IPS-18a (cell line): ENCODE data around the gene ATF6.

Source experiments
- H3K27ac ChIP-seq: one replicate; pipeline ENCODE4 v1.5.1; 2013; ENCODE audit warnings: low read length
- H3K27me3 ChIP-seq: one replicate; pipeline ENCODE4 v1.6.1; 2013; ENCODE audit warnings: mild to moderate bottlenecking, low read length; ENCODE audit not compliant: control insufficient read depth, insufficient read depth
- H3K36me3 ChIP-seq: one replicate; pipeline ENCODE4 v1.6.1; 2013; ENCODE audit warnings: low read depth, low read length; ENCODE audit not compliant: control insufficient read depth
- H3K4me1 ChIP-seq: one replicate; pipeline ENCODE4 v1.6.1; 2013; ENCODE audit warnings: low read depth, low read length; ENCODE audit not compliant: control insufficient read depth
- H3K4me3 ChIP-seq: one replicate; pipeline ENCODE4 v1.5.1; 2013; ENCODE audit warnings: low read length
- H3K9ac ChIP-seq: one replicate; pipeline ENCODE4 v1.6.1; 2013; ENCODE audit warnings: mild to moderate bottlenecking, low read length, moderate library complexity
- H3K9me3 ChIP-seq: one replicate; pipeline ENCODE4 v1.6.1; 2013; ENCODE audit warnings: low read depth, low read length; ENCODE audit not compliant: control insufficient read depth

ATF6 gene

DNA sequence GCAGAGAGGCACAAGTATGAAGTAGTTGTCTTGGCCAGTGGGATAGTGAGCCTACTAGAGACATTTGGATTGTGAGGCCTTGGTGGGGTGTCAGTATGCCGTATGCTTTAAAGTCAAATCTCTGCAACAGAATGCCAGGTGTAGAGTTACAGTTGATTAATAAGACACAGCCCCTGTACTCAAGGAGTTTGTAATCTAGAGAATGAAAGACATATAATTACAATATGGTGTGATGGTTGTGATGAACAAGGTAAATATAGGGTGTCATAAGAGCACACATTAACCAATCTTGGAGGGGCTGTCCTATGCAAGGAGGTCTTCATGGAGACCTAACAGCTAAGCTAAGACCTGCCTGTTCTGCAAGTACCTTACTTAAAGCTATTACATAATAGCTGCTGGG is 113.1 kb downstream of the ATF6 start:
- Histone ChIP-seq H3K36me3 (no peaks in the 10 kb centered on the region), H3K9me3 (no peaks in the 10 kb centered on the region), H3K4me3 (no peak overlapping the region), H3K4me1 (no peaks in the 10 kb centered on the region), H3K27me3 (no peaks in the 10 kb centered on the region), H3K9ac (no peak overlapping the region), H3K27ac (no peak overlapping the region)

DNA sequence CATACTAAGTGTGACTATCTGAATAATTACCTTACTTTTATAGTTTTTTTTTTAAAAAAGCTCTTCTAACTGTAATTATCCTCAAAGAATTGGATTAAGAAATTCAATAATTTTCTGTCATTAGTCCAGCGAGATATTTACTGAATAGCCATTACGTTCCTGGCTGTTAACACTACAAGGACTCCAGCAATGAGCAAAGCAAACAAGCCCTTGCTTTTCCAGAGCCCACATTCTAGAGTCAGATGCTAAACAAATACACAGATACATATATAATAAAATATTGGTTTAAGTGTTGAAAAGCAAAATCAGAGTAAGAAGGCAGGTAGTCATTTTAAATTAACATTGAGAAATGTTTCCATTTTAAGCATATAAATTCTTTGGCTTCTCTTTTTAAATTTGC is 118.4 kb downstream of the ATF6 start:
- H3K9ac ChIP-seq, result no peak overlapping the region
- no peaks in the 10 kb centered on the region for H3K4me1 ChIP-seq
- no peaks in the 10 kb centered on the region for H3K36me3 ChIP-seq
- H3K27me3 ChIP-seq, result no peaks in the 10 kb centered on the region
- no peaks in the 10 kb centered on the region for H3K9me3 ChIP-seq
- no peak overlapping the region for H3K27ac ChIP-seq
- no peak overlapping the region for H3K4me3 ChIP-seq

DNA sequence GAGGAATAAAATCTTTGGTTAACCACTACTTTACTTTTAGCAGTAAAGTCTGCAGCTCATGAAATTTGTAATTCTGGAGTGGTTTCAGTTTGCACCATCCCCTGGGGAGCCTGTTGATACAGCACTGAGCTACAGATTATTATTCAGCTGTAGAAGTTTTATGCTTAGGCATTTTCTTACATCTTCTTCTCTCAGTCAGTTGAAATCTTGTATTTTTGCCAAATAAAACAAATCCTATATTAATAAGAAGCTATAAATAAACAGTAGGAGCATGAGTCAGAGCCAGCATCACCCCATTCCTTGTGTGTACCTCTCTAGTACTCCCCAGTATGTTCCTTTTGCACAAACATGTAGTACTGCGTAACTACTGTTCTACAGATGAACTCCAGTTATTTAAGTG is 118.9 kb downstream of the ATF6 start:
- no peak overlapping the region for H3K4me3 ChIP-seq
- H3K27me3 ChIP-seq, result no peaks in the 10 kb centered on the region
- no peaks in the 10 kb centered on the region for H3K36me3 ChIP-seq
- no peaks in the 10 kb centered on the region for H3K4me1 ChIP-seq
- no peak overlapping the region for H3K9ac ChIP-seq
- H3K27ac ChIP-seq, result no peak overlapping the region
- no peaks in the 10 kb centered on the region for H3K9me3 ChIP-seq

DNA sequence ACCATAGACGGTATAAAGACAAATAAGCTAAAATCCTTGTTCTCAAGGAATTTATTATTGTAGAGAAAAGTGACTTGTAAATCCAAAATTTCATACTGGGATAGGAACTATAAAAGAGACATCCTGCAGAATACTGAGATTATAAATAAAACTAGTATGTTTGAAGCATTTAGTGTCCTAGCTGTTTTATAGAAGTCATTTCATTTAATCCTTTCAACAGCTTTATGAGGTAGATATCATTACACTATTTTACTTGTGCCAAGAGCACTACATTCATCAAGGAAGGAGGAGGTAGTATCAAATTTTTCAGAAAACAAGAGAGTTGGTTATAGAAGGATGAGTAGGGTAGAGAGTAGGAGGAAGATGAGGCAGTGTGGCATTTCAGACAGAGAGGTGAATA is 119.6 kb downstream of the ATF6 start:
- H3K9me3 ChIP-seq, result no peaks in the 10 kb centered on the region
- no peaks in the 10 kb centered on the region for H3K36me3 ChIP-seq
- H3K27me3 ChIP-seq, result no peaks in the 10 kb centered on the region
- H3K9ac ChIP-seq, result no peak overlapping the region
- no peak overlapping the region for H3K27ac ChIP-seq
- no peak overlapping the region for H3K4me3 ChIP-seq
- no peaks in the 10 kb centered on the region for H3K4me1 ChIP-seq

DNA sequence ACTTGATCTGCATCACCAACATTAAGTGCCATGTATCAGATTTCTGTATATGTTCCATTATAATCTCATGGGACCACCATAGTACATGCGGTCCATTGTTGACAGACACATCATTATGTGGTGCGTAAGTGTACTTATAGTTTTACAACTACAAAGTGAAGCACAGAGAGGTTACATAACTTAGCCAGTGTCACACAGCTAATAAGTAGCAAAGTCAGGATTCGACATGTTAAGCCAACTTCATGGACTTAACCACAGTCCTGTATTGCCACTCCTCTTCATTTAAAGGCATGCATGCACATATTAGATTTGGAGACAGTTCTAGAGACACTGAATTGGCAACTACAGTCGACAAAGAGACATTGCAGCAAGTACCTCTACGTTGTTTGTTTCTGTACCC is 120.5 kb downstream of the ATF6 start:
- H3K36me3 ChIP-seq, result no peaks in the 10 kb centered on the region
- no peak overlapping the region for H3K27ac ChIP-seq
- no peaks in the 10 kb centered on the region for H3K4me1 ChIP-seq
- H3K9ac ChIP-seq, result no peak overlapping the region
- no peaks in the 10 kb centered on the region for H3K9me3 ChIP-seq
- no peak overlapping the region for H3K4me3 ChIP-seq
- no peaks in the 10 kb centered on the region for H3K27me3 ChIP-seq

DNA sequence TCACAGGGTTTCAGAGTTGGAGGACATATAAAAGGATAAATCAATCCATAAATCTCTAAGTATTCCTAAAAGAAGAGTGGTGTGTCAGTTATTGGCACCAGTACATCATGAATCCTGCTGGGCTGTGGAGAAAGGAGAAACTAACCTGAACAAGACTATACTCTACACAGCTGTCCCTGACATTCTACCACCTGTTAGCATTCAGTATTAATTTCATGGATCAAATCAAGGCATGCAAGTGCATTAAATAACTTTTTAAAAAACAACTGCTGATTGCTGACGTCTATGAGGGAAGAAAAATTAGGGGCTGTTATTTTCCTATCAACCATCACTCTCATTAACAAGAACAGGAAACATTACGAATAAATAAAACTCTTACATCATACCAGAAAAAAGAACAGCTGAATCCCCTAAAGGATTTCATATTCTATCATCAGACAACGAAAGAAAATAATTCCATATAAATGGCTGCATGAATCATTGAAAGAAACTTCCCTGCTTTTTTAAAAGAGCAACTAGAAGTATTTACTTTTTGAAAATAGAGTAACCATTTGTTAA is 121.7 kb downstream of the ATF6 start:
- Histone ChIP-seq H3K9ac (no peak overlapping the region), H3K27me3 (no peaks in the 10 kb centered on the region), H3K4me1 (no peaks in the 10 kb centered on the region), H3K27ac (no peak overlapping the region), H3K36me3 (no peaks in the 10 kb centered on the region), H3K4me3 (no peak overlapping the region), H3K9me3 (no peaks in the 10 kb centered on the region)

DNA sequence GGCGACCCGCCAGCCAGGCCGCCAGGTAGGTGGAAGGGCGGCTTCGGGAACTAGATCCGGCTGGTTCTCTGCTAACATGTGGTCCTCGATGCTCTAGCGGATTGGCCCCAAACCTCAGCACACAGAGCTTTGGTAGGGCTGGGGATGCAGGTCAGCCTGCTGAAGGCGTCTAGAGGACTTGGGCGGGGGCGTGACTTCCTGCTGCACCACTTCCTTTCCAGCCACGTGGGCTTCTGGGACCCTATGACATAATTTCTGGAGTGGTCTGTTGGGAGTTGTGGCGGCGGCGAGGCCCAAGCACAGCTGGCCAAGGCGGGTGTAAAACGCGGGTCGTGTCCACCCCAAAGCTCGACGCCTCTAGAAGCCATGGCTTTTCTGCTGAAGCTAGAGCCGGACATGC is 124.5 kb downstream of the ATF6 start:
- no peaks in the 10 kb centered on the region for H3K36me3 ChIP-seq

DNA sequence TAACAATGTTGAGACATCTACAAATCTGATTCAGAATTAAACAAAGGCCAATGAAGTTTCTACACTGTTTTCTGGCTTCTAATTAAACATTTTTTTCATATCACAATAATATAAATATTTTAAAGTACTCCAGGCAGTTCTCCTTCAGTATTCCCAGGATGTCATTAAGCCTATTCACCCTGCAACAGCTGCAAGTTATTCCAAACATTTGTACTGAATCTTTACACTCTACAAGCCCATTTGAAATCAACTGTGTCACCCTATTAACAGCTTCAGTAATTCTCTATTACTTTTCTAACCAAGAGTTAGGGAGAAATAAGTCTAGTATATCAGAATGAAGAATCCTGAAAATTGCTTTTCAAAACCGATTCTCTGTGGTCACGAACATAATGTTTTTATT is 133.0 kb downstream of the ATF6 start:
- no peak overlapping the region for H3K27ac ChIP-seq

More for the DNA sequence above, 124.5 kb downstream of the ATF6 start:
- no peak overlapping the region for H3K9ac ChIP-seq
- H3K27ac ChIP-seq, result no peak overlapping the region
- H3K4me3 ChIP-seq, result no peak overlapping the region
- no peaks in the 10 kb centered on the region for H3K27me3 ChIP-seq
- H3K9me3 ChIP-seq, result no peaks in the 10 kb centered on the region
- H3K4me1 ChIP-seq, result no peaks in the 10 kb centered on the region

DNA sequence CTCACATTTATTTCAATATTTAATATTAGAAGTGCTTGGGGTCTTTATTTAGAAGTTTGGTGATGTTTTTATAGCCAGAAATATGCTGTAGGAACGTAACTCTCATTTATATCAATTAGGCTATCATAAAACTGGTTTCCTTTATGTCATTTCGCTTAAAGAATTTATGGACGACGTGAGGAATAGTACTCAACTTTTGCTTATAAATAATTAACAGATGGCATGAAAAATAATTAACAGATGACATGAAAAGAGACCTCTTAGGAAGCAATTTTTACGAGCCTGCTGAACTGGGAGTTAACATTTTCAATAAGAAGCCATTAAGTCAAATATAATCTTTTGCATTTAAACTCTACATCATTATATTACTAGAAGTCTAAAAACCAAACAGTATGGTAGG is 134.0 kb downstream of the ATF6 start:
- no peak overlapping the region for H3K4me3 ChIP-seq
- no peaks in the 10 kb centered on the region for H3K9me3 ChIP-seq
- H3K9ac ChIP-seq, result no peak overlapping the region
- peaks cover under 1% of the 10 kb centered on the region for H3K4me1 ChIP-seq
- no peak overlapping the region for H3K27ac ChIP-seq
- H3K36me3 ChIP-seq, result no peaks in the 10 kb centered on the region
- no peaks in the 10 kb centered on the region for H3K27me3 ChIP-seq

More for the DNA sequence above, 133.0 kb downstream of the ATF6 start:
- H3K9ac ChIP-seq, result no peak overlapping the region
- no peaks in the 10 kb centered on the region for H3K36me3 ChIP-seq
- no peak overlapping the region for H3K4me3 ChIP-seq
- H3K9me3 ChIP-seq, result no peaks in the 10 kb centered on the region
- no peaks in the 10 kb centered on the region for H3K27me3 ChIP-seq
- H3K4me1 ChIP-seq, result no peaks in the 10 kb centered on the region

DNA sequence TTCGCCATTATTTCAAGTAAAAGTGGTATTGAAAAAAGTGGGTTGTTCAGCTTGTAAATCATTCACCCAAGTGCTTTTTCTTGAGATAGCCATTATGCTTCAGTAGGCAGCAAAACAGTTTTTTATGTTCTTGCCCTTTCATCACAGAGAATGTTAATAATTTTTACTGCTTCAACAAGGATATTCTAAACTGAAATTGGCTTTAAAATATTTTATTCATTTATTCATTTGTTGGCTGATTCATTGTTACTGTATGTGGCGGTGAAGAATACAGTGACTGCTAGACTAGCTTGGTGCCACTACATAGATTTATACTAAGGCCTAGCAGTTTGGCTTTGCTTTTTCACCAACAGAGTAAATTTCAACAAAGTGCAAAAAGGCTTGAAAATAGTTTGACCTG is 136.1 kb downstream of the ATF6 start:
- peaks cover 4% of the 10 kb centered on the region for H3K4me1 ChIP-seq
- no peak overlapping the region for H3K27ac ChIP-seq
- no peak overlapping the region for H3K9ac ChIP-seq
- no peaks in the 10 kb centered on the region for H3K27me3 ChIP-seq
- H3K36me3 ChIP-seq, result no peaks in the 10 kb centered on the region
- no peak overlapping the region for H3K4me3 ChIP-seq
- no peaks in the 10 kb centered on the region for H3K9me3 ChIP-seq

DNA sequence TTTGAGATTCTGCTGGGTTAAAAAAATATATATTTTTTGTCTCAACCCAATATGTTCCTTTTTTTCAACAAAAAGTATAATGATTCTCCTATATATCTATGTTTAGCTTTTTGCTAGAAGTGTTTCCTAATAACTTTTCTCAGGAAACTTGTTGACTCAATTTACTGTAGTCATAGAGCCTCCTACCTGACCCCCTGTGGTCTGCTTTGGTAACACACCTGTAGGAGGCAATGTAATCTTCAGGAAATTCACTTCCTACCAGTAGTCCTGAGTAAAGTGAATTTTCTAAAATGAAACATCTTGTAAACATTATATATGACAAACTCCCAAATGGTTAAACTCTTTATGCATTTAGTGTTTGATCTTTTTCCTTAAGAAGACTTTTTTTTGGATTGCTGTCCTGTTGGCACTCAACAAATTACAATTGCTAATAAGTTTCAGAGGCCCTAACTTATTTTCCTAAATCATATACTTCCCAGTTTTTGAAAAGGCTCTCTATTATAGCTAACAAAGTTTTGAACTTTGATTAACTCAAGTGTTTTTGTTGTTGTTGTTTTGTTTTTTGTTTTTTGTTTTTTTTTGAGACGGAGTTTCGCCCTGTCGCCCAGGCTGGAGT is 139.3 kb downstream of the ATF6 start:
- Histone ChIP-seq H3K36me3 (no peaks in the 10 kb centered on the region), H3K4me3 (no peak overlapping the region), H3K4me1 (peaks cover 4% of the 10 kb centered on the region), H3K9ac (no peak overlapping the region), H3K27ac (no peak overlapping the region), H3K9me3 (no peaks in the 10 kb centered on the region), H3K27me3 (no peaks in the 10 kb centered on the region)

DNA sequence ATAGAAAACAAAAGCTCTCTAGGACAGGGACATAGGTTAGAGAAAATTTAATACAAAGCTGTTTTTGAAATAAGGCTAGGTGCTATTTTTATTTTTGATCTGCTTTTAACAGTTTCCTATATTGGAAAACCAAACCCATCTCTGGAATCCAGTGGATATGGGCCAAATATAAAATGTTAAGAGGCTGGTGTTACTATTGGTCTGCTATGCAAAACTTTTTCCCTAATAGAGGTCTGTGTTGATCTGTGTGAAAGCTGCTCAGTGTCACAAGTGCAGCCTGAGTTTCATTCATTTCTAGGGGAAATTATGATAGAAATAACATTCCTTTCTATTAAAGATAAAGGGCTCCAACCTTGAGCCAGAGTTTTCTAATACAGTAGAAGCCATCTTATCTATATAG is 141.1 kb downstream of the ATF6 start:
- no peak overlapping the region for H3K4me3 ChIP-seq
- H3K27ac ChIP-seq, result no peak overlapping the region
- no peaks in the 10 kb centered on the region for H3K9me3 ChIP-seq
- no peaks in the 10 kb centered on the region for H3K27me3 ChIP-seq
- peaks cover 4% of the 10 kb centered on the region for H3K4me1 ChIP-seq
- H3K36me3 ChIP-seq, result no peaks in the 10 kb centered on the region
- no peak overlapping the region for H3K9ac ChIP-seq
